ENCODE data around the gene CEP78.

GRCh38 chr9:78238046-78239038 lies 2.5 kb downstream of the CEP78 start:
- TF ChIP-seq CTCF (IDR thresholded peaks at IDR 0.05) (no peak), POLR2A (IDR thresholded peaks at IDR 0.05) (no peak)
